Neural cell (in vitro differentiated cells): Measurements from ENCODE around the gene XPNPEP3.
"Not testable (repeated sequence)": the region's sequence is repeated elsewhere in the genome, so short reads cannot be mapped to it uniquely, and the experiment has no call there.

ENCODE experiments used
- EP300 ChIP-seq: fragments of 450-650 bp; conservative IDR thresholded peaks from 2 replicates; pipeline ENCODE4 v1.6.1; 2014; ENCODE audit warnings: antibody characterized with exemption, mild to moderate bottlenecking, moderate library complexity; ENCODE audit not compliant: poor library complexity, severe bottlenecking
- EZH2 ChIP-seq: fragments of 200-600, 300-800 bp; shearing (Covaris generic), sonication (generic); IDR thresholded peaks from 2 replicates; pipeline ENCODE4 v1.6.1; 2014; ENCODE audit warnings: antibody characterized with exemption, low read length, borderline replicate concordance, mild to moderate bottlenecking; ENCODE audit not compliant: insufficient read depth, poor library complexity, severe bottlenecking
- MXI1 ChIP-seq: fragments of 450-650 bp; conservative IDR thresholded peaks from 2 replicates; pipeline ENCODE4 v1.6.1; 2014; ENCODE audit warnings: antibody characterized with exemption, mild to moderate bottlenecking; ENCODE audit not compliant: poor library complexity, severe bottlenecking
- POLR2AphosphoS5 ChIP-seq: IDR thresholded peaks from 2 replicates; pipeline ENCODE4 v1.6.1; 2012
- RAD21 ChIP-seq: fragments of 450-650 bp; conservative IDR thresholded peaks from 2 replicates; pipeline ENCODE4 v1.6.1; 2014; ENCODE audit warnings: antibody characterized with exemption, mild to moderate bottlenecking, moderate library complexity
- TAF1 ChIP-seq: IDR thresholded peaks from 2 replicates; pipeline ENCODE4 v1.6.1; 2012; ENCODE audit warnings: low read depth
- TF ChIP-seq, protein P1 (sequence below): fragments of 450-650 bp; IDR thresholded peaks from 2 replicates; pipeline ENCODE4 v1.5.1; 2014; ENCODE audit warnings: antibody characterized with exemption, mild to moderate bottlenecking, moderate library complexity; ENCODE audit not compliant: poor library complexity, severe bottlenecking
- TF ChIP-seq, protein P2 (sequence below): IDR thresholded peaks from 2 replicates; pipeline ENCODE4 v1.6.1; 2012; ENCODE audit warnings: borderline replicate concordance

DNA sequence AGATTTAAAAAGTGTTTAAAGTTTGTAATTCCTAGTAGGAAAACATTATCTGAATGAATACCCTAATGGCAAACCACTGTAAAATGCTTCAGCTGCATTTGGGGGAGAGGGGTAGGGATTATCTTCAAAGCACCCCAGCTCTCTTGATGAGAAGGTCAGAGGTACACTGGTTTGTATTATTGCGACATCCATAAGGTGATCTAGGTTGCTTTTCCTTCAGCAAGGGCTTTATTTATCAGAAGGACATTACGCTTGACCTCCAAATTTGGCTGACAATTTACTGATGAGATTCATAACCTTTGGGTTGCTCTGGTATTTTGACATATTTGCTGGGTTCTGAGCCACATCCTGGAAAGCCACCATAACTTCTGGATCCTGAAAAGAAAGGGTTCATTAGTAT is 30.7 kb upstream of the XPNPEP3 start:
- not testable (repeated sequence) for TF ChIP-seq MXI1, EZH2, EP300, TAF1, POLR2AphosphoS5, RAD21
- TF ChIP-seq, protein P1, sequence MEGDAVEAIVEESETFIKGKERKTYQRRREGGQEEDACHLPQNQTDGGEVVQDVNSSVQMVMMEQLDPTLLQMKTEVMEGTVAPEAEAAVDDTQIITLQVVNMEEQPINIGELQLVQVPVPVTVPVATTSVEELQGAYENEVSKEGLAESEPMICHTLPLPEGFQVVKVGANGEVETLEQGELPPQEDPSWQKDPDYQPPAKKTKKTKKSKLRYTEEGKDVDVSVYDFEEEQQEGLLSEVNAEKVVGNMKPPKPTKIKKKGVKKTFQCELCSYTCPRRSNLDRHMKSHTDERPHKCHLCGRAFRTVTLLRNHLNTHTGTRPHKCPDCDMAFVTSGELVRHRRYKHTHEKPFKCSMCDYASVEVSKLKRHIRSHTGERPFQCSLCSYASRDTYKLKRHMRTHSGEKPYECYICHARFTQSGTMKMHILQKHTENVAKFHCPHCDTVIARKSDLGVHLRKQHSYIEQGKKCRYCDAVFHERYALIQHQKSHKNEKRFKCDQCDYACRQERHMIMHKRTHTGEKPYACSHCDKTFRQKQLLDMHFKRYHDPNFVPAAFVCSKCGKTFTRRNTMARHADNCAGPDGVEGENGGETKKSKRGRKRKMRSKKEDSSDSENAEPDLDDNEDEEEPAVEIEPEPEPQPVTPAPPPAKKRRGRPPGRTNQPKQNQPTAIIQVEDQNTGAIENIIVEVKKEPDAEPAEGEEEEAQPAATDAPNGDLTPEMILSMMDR, result not testable (repeated sequence)
- TF ChIP-seq, protein P2, sequence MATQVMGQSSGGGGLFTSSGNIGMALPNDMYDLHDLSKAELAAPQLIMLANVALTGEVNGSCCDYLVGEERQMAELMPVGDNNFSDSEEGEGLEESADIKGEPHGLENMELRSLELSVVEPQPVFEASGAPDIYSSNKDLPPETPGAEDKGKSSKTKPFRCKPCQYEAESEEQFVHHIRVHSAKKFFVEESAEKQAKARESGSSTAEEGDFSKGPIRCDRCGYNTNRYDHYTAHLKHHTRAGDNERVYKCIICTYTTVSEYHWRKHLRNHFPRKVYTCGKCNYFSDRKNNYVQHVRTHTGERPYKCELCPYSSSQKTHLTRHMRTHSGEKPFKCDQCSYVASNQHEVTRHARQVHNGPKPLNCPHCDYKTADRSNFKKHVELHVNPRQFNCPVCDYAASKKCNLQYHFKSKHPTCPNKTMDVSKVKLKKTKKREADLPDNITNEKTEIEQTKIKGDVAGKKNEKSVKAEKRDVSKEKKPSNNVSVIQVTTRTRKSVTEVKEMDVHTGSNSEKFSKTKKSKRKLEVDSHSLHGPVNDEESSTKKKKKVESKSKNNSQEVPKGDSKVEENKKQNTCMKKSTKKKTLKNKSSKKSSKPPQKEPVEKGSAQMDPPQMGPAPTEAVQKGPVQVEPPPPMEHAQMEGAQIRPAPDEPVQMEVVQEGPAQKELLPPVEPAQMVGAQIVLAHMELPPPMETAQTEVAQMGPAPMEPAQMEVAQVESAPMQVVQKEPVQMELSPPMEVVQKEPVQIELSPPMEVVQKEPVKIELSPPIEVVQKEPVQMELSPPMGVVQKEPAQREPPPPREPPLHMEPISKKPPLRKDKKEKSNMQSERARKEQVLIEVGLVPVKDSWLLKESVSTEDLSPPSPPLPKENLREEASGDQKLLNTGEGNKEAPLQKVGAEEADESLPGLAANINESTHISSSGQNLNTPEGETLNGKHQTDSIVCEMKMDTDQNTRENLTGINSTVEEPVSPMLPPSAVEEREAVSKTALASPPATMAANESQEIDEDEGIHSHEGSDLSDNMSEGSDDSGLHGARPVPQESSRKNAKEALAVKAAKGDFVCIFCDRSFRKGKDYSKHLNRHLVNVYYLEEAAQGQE, result not testable (repeated sequence)
